Chondrocyte (in vitro differentiated cells): Measurements from ENCODE around the gene MIEF2. TPM values are rescaled to one million over a fixed set of nuclear protein-coding genes. Genes with fewer than 3 reads are reported as not detected.

Source experiments
- DNase-seq: peaks from one replicate; pipeline ENCODE4 v3.0.0; 2021; ENCODE audit warnings: mixed read lengths, low spot score
- H3K27ac Mint-ChIP-seq: one replicate; pipeline ENCODE4 v1.8.0; 2021; ENCODE audit warnings: mild to moderate bottlenecking, moderate library complexity, mixed read lengths; ENCODE audit not compliant: unreplicated experiment
- H3K27me3 Mint-ChIP-seq: 2 replicates; pipeline ENCODE4 v1.8.0; 2021; ENCODE audit warnings: low read depth, mixed read lengths
- H3K36me3 Mint-ChIP-seq: 2 replicates; pipeline ENCODE4 v1.8.0; 2021; ENCODE audit warnings: low read depth, mixed read lengths
- H3K4me1 Mint-ChIP-seq: 2 replicates; pipeline ENCODE4 v1.8.0; 2021; ENCODE audit warnings: low read depth, mild to moderate bottlenecking, mixed read lengths
- H3K4me3 Mint-ChIP-seq: one replicate; pipeline ENCODE4 v1.8.0; 2021; ENCODE audit warnings: mild to moderate bottlenecking, moderate library complexity, mixed read lengths; ENCODE audit not compliant: unreplicated experiment
- H3K9me3 Mint-ChIP-seq: 2 replicates; pipeline ENCODE4 v1.8.0; 2021; ENCODE audit warnings: low read depth, mixed read lengths
- CTCF ChIP-seq: fragments of 200-600 bp; sonication (generic); IDR thresholded peaks from 2 replicates; pipeline ENCODE4 v1.5.0; 2021; ENCODE audit warnings: antibody characterized with exemption, mild to moderate bottlenecking, moderate library complexity
- total RNA-seq: library from RNA; stranded (reverse); gene quantifications from 3 replicates; pipeline ENCODE4 v1.2.1, GENCODE V29; 2021

Gene MIEF2
- total RNA-seq, 1 donor from 2014 or later = 11.5 TPM

- no peak for TF ChIP-seq CTCF
- Mint-ChIP-seq H3K4me1 (peaks cover 5% of the 10 kb centered on the region), H3K9me3 (no peaks in the 10 kb centered on the region), H3K36me3 (peaks cover 32% of the 10 kb centered on the region), H3K4me3 (no peak overlapping the region), H3K27ac (no peak overlapping the region), H3K27me3 (no peaks in the 10 kb centered on the region)
- DNase-seq = no peak
Observed at GRCh38 chr17:18250259-18250658, 10.2 kb upstream of the MIEF2 start.

DNA sequence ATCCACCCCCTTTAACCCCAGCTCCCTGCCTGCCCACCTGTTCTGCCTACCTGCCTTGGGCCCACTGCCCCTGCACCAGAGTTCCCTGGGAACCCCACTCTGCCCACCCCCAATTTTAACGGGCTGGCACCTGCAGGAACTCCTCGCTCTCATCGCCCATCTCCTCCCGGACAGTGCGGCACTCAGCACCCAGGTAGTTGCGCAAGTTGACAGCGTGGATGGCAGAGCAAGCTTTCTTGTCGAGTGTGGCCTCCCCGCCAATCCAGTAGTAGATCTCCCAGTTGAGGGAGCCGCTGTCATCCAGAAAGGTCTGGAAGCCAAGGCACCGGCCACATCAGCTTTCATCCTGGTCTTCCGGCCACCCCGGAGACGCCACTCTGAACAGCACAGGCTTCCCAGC is 9.8 kb upstream of the MIEF2 start:
- Mint-ChIP-seq H3K4me1 (peaks cover 5% of the 10 kb centered on the region), H3K4me3 (no peak overlapping the region), H3K36me3 (peaks cover 29% of the 10 kb centered on the region), H3K27ac (no peak overlapping the region), H3K9me3 (no peaks in the 10 kb centered on the region), H3K27me3 (no peaks in the 10 kb centered on the region)
- TF ChIP-seq CTCF = no peak
- DNase-seq = no peak

GRCh38 chr17:18251204-18251603 is 9.3 kb upstream of the MIEF2 start:
- TF ChIP-seq CTCF = no peak
- Mint-ChIP-seq H3K4me3 (no peak overlapping the region), H3K9me3 (no peaks in the 10 kb centered on the region), H3K36me3 (peaks cover 29% of the 10 kb centered on the region), H3K27ac (no peak overlapping the region), H3K27me3 (no peaks in the 10 kb centered on the region), H3K4me1 (peaks cover 5% of the 10 kb centered on the region)
- no peak for DNase-seq

DNA sequence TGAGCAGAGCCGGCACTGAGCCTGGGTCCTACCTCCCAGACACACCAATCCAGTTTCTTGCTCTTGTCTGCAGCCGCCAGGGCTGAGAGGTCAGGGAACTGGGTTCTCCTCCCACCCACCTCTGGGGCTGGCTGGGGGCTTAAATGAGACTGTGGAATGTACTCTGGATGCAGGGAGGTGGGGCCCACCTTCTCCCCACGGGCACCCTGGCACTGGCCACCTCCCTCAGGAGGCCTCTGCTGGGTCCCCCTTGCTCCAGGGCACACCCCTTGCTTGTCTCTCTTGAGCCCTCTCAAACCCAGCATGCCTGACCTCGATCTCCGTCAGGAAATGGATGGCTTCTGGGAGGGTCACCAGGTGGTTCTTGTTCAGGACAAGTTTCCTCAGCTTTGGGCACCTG is 8.3 kb upstream of the MIEF2 start:
- H3K27ac Mint-ChIP-seq = no peak overlapping the region

DNA sequence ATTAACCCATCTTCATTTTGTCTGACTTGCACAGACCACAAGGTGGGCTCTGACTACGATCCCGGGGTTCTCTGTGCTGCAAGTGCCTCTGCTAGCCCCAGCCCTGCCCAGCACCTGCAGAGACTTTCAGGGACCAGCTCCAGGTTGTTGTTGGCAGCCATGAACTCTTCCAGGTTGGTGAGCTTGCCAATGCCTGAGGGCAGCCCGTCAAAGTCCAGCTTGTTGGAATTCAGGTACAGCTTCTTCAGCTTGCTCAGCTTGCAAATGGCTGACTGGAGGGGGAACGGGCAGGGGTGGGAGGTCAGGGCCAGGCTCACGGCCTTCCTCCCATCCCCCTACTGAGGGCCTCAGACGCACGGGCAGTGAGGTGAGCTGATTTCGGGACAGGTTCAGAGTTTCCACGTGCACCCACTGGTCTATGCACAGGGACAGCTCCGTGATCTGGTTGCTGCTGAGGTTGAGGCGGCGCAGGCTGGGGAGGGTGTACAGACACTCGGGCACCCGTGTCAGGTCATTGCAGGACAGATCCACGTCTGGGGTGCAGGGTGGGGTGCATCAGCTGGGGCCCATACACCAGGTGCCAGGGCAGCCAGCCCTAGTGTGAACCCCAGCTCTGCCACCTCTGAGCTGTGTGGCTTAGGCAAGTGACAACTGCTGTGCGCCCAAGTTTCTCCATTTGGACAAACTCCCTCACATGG is 7.1 kb upstream of the MIEF2 start:
- Mint-ChIP-seq H3K9me3 (no peaks in the 10 kb centered on the region), H3K27ac (no peak overlapping the region), H3K4me3 (no peak overlapping the region), H3K36me3 (peaks cover 23% of the 10 kb centered on the region), H3K4me1 (peaks cover 12% of the 10 kb centered on the region), H3K27me3 (no peaks in the 10 kb centered on the region)
- TF ChIP-seq CTCF = no peak
- no peak for DNase-seq

More for the DNA sequence above, 8.3 kb upstream of the MIEF2 start:
- TF ChIP-seq CTCF = no peak
- H3K36me3 Mint-ChIP-seq = peaks cover 30% of the 10 kb centered on the region
- no peak for DNase-seq
- no peaks in the 10 kb centered on the region for H3K9me3 Mint-ChIP-seq
- H3K4me1 Mint-ChIP-seq = peaks cover 8% of the 10 kb centered on the region
- no peak overlapping the region for H3K4me3 Mint-ChIP-seq
- H3K27me3 Mint-ChIP-seq = no peaks in the 10 kb centered on the region
